Tibial nerve (tissue), 3 donors: ENCODE measurements around the gene CRYGN.

ENCODE experiments used
- CTCF ChIP-seq, 5 experiments: fragments of 200-600 bp in 3 of 5; fragments of 450-650 bp in 2 of 5; sonication (generic) in 3 of 5; IDR thresholded peaks; one replicate each; pipeline ENCODE4 v1.5.1; 2016 to 2019; ENCODE audit warnings: antibody characterized with exemption in 5 of 5, mild to moderate bottlenecking in 3 of 5, moderate library complexity in 2 of 5
- POLR2A ChIP-seq, 2 donors: fragments of 450-650 bp; IDR thresholded peaks; one replicate each; pipeline ENCODE4 v1.6.1; 2017; ENCODE audit warnings: antibody characterized with exemption in 2 of 2, mild to moderate bottlenecking in 2 of 2, moderate library complexity in 2 of 2

GRCh38 chr7:151403764-151404163 is 36.2 kb downstream of the CRYGN start:
- TF ChIP-seq CTCF (IDR thresholded peaks at IDR 0.05) (no peak), POLR2A (IDR thresholded peaks at IDR 0.05) (no peak)
